Measurements from ENCODE around the gene HTRA1. TPM values are rescaled to one million over a fixed set of nuclear protein-coding genes. Genes with fewer than 3 reads are reported as not detected.
A peak's percentile ranks its signal among the peaks of the same experiment; 100 is the strongest.

The HTRA1 gene
- total and polyA plus RNA-seq, 9 donors, result 54.2 to 325 (median 116) TPM

DNA sequence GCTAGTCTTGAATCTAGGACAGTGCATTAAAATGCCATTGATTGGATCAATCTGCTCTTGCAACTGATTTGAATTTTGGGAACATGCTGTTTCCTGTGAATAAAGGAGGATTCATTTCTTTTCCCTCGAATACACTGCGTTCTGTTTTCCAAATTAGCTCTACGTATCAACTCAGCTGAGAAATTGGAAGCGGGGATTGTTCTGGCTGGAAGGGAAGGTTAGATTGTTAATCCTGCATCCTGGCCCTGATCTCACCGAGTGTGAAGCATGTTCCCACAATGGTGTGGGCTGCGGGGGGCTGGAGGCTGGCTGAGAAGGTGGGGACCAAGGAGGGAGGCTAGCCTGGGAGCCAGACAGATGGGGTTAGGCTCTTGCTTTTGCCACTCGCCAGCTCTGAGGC is 17.6 kb downstream of the HTRA1 start:
- peak; percentile 77 for DNase-seq
- WGBS (ENCODE audit: insufficient coverage), result 24% methylated on average over 3 of the region's 7 CpGs
- Histone ChIP-seq H3K36me3 (ENCODE audit: control insufficient read depth, insufficient read depth, low read length) (no peaks in the 10 kb centered on the region), H3K27ac (ENCODE audit: low read length) (no peak overlapping the region), H3K27me3 (ENCODE audit: control insufficient read depth, insufficient read depth, low read length) (peaks cover 4% of the 10 kb centered on the region), H3K9me3 (replicated peaks; ENCODE audit: control insufficient read depth, low read depth, low read length) (no peaks in the 10 kb centered on the region), H3K4me3 (ENCODE audit: low read length) (no peak overlapping the region), H3K4me1 (ENCODE audit: control insufficient read depth, insufficient read depth, low read length) (peaks cover 31% of the 10 kb centered on the region)

DNA sequence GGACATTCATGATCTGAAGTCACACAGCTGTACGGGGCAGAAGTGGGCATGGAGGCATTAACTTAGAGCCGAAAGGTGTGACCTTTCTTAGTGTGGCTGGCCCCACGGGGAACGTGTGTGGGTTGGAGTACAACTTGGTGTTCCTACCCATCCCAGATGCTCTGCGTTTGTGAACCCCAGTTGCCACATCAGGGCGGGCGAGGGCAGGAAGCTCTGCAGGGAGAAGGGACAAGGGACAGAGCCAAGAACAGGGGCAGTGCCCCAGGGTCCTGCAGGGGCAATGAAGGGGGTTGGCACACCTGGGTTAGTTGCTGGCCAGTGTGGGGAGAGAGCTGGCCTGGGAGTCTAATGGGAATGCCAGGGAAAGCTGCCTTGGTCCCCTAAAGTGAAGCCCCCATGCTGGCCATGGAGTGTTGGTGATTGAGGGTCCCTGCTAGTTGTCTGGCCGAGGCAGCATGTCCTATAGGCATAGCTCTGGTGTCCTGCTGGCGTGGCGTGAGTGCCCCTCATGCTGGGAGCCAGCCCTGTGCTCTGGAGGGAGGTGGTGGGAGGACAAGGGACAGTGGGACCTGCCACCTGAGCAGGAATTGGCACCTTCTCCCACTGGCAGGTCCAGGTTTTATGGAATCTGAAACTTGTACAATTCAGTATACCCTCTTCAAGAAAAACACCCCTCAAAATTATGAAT is 18.9 kb downstream of the HTRA1 start:
- DNase-seq, result no peak
- Histone ChIP-seq H3K4me1 (ENCODE audit: control insufficient read depth, insufficient read depth, low read length) (peaks cover 26% of the 10 kb centered on the region), H3K4me3 (ENCODE audit: low read length) (no peak overlapping the region), H3K9me3 (replicated peaks; ENCODE audit: control insufficient read depth, low read depth, low read length) (no peaks in the 10 kb centered on the region), H3K27ac (ENCODE audit: low read length) (no peak overlapping the region), H3K27me3 (ENCODE audit: control insufficient read depth, insufficient read depth, low read length) (peaks cover 2% of the 10 kb centered on the region), H3K36me3 (ENCODE audit: control insufficient read depth, insufficient read depth, low read length) (no peaks in the 10 kb centered on the region)
- 92% methylated on average over 7 of the region's 10 CpGs for WGBS (ENCODE audit: insufficient coverage)

DNA sequence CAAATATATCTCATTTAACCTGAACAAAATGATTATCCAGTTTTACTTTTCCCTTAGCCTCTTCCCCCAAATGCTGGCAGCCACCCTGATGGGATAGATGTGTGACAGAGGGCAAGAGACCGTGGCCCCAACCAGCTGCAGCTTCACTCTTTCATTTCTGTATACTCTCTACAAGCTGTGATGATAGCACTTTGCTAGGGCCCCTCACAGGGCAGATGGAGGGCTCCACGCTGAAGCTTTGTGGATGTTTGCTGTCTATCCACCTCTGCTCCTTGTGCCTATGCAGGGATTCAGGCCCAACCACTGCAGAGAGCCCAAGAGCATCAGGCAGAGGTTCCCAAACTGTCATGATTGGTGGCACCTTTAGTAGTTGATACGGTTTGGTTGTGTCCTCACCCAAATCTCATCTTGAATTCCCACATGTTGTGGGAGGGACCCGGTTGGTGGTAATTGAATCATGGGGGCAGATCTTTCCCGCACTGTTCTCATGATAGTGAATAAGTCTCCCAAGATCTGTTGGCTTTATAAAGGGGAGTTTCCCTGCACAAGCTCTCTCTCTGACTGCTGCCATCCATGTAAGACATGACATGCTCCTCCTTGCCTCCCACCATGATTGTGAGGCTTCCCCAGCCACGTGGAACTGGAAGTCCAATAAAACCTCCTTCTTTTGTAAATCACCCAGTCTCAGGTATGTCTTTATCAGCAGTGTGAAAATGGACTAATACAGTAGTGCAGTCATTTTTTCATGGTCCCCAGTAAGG is 20.1 kb downstream of the HTRA1 start:
- Histone ChIP-seq H3K4me3 (ENCODE audit: low read length) (no peak overlapping the region), H3K4me1 (ENCODE audit: control insufficient read depth, insufficient read depth, low read length) (peaks cover 24% of the 10 kb centered on the region), H3K27ac (ENCODE audit: low read length) (no peak overlapping the region), H3K36me3 (ENCODE audit: control insufficient read depth, insufficient read depth, low read length) (no peaks in the 10 kb centered on the region), H3K9me3 (replicated peaks; ENCODE audit: control insufficient read depth, low read depth, low read length) (no peaks in the 10 kb centered on the region), H3K27me3 (ENCODE audit: control insufficient read depth, insufficient read depth, low read length) (peaks cover 2% of the 10 kb centered on the region)
- 100% methylated on average over 2 of the region's 6 CpGs for WGBS (ENCODE audit: insufficient coverage)
- no peak for DNase-seq

DNA sequence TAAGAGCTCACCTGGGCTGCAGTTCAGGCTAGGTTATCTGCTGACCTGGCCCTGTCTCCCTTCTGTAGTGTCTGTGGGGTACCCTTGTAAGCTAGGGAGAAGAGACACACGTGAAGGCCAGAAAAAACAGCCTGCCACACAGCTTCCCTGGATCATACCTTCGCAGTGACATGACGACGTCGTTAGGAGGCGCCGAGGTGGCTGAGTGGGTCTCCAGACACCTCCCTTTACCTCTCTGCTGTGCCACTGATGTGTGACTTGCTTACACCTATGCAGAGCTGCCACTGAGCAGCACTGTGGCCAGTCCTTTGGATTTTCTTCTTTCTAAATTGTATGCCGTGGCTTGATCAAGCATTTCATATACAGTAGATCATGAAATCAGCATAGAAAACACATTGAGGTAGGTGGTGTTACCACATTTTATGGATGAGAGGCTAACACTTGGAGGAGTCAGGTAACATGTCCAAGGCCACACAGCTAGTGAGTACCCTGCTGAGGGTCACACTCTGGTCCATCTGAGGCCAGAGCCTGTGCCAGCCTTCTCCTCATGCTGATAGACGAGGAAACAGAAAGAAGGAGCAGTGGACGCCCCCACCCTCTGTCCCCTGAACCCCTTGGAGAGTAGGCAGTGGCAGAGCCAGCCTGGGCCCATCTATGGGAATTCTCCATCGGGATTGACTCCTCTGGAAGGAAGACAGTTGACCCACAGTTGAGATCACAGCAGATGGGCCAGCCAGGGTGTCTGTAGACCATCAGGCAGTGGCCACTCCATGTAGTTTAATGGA is 23.1 kb downstream of the HTRA1 start:
- peaks cover 2% of the 10 kb centered on the region for H3K27me3 ChIP-seq (ENCODE audit: control insufficient read depth, insufficient read depth, low read length)
- 82% methylated on average over 9 of the region's 11 CpGs for WGBS (ENCODE audit: insufficient coverage)
- H3K4me3 ChIP-seq (ENCODE audit: low read length), result no peak overlapping the region
- H3K9me3 ChIP-seq (replicated peaks; ENCODE audit: control insufficient read depth, low read depth, low read length), result no peaks in the 10 kb centered on the region
- peaks cover 27% of the 10 kb centered on the region for H3K4me1 ChIP-seq (ENCODE audit: control insufficient read depth, insufficient read depth, low read length)
- H3K27ac ChIP-seq (ENCODE audit: low read length), result no peak overlapping the region
- no peaks in the 10 kb centered on the region for H3K36me3 ChIP-seq (ENCODE audit: control insufficient read depth, insufficient read depth, low read length)
- no peak for DNase-seq

DNA sequence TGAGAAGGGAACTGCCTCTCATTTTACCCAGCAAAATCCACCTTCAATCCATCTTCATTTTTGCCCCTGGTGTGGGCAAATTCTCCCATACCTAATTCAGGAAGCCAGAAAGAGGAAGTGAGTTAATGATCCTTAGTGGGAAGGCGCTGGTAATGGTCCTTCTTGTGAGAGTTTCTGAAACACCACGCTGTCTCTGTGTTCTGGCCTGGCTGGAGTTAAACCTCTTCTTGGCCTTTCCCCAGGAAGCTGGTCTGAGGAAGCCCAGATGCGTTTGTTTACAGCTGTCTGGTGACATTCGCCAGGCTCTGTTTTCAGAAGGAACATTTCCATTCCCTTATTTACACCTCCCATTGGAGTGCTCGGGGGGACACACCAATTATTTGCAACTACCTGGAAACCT is 24.3 kb downstream of the HTRA1 start:
- Histone ChIP-seq H3K36me3 (ENCODE audit: control insufficient read depth, insufficient read depth, low read length) (no peaks in the 10 kb centered on the region), H3K4me3 (ENCODE audit: low read length) (no peak overlapping the region), H3K27me3 (ENCODE audit: control insufficient read depth, insufficient read depth, low read length) (peaks cover 2% of the 10 kb centered on the region), H3K27ac (ENCODE audit: low read length) (no peak overlapping the region), H3K4me1 (ENCODE audit: control insufficient read depth, insufficient read depth, low read length) (peaks cover 27% of the 10 kb centered on the region), H3K9me3 (replicated peaks; ENCODE audit: control insufficient read depth, low read depth, low read length) (no peaks in the 10 kb centered on the region)
- WGBS (ENCODE audit: insufficient coverage), result 0% methylated on average over 2 of the region's 5 CpGs
- DNase-seq, result peak; percentile 81

DNA sequence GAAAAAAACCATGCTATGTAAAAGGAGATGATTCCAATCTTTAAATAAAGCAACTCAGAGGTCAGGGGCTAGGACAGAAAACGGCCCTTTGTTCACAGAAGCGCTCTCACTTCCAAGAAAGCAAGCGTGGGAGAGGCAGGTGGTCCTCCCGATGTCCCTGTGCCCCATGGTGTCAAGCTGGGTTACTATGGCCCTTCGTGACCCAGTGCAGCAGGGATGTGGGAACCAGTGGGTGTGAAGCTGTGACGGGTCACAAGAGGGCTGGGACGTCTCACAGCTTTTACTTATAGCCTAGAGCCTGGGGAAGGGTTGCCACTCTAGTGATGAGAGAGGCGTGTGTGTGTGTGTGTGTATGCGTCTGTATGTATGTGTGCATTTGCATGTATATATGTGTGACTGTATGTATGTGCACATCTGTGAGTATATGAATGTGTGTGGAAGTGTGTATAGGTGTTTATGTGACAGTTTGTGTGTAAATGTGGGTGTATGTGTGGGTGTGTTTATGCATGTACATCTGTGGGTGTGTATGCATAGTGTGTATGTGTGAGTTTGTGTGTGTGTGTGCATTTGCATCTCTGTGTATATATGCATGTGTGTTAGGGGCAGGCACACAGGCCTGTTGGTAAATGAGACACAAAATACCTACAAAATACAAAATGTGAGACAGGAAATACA is 25.2 kb downstream of the HTRA1 start:
- peaks cover 31% of the 10 kb centered on the region for H3K4me1 ChIP-seq (ENCODE audit: control insufficient read depth, insufficient read depth, low read length)
- no peak for DNase-seq
- WGBS (ENCODE audit: insufficient coverage), result 76% methylated on average over 8 of the region's 9 CpGs
- H3K27ac ChIP-seq (ENCODE audit: low read length), result no peak overlapping the region
- H3K36me3 ChIP-seq (ENCODE audit: control insufficient read depth, insufficient read depth, low read length), result no peaks in the 10 kb centered on the region
- H3K4me3 ChIP-seq (ENCODE audit: low read length), result no peak overlapping the region
- H3K27me3 ChIP-seq (ENCODE audit: control insufficient read depth, insufficient read depth, low read length), result no peaks in the 10 kb centered on the region
- no peaks in the 10 kb centered on the region for H3K9me3 ChIP-seq (replicated peaks; ENCODE audit: control insufficient read depth, low read depth, low read length)

DNA sequence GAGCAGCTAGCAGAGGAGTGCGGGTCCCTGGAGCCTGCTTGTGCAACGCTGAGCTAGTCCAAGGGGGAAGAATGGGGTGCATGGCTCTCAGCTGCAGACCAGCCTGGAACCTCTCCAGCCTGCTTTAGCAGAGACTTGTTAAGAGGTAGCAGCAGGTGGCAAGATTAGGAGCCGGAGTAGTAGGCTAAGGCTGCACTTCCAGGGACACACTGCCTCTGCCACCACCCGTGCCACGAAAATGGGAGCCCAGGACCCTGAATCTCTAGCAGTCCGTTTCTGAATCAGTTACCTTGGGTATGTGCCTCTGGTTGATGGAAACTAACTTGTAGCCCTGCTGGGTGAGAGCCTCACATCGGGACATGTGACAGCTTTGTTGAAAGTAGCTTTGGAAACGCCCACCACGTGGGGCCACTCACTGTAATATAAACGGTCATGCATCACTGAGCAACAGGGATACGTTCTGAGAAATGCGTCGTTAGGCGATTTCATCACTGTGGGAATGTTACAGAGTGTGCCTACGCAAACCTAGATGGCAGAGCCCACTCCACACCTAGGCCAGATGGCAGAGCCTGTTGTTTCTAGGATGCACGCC is 25.9 kb downstream of the HTRA1 start:
- Histone ChIP-seq H3K4me1 (ENCODE audit: control insufficient read depth, insufficient read depth, low read length) (peaks cover 34% of the 10 kb centered on the region), H3K36me3 (ENCODE audit: control insufficient read depth, insufficient read depth, low read length) (no peaks in the 10 kb centered on the region), H3K4me3 (ENCODE audit: low read length) (no peak overlapping the region), H3K9me3 (replicated peaks; ENCODE audit: control insufficient read depth, low read depth, low read length) (no peaks in the 10 kb centered on the region), H3K27me3 (ENCODE audit: control insufficient read depth, insufficient read depth, low read length) (no peaks in the 10 kb centered on the region), H3K27ac (ENCODE audit: low read length) (no peak overlapping the region)
- 40% methylated on average over 14 of the region's 16 CpGs for WGBS (ENCODE audit: insufficient coverage)
- DNase-seq, result no peak

DNA sequence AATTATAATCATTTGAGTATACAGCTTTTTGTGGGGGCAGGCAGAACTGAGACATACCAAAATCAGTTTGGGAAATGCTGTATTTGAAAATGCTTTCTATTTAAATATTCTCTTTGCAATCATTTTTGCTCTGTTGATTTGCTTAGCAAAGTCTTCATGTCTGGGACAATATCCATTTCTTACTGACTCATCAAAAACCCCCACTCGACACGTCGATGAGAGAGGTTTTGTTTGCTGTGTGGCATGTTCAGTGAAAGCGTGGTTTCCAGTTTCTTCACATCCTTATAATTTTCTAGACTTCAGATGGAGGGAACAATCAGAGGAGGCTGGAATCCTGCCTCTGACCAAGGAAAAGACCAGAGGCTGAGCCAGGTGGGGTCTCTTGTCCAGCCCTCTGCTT is 28.9 kb downstream of the HTRA1 start:
- no CpG with 5 or more reads among the region's 4 CpGs for WGBS (ENCODE audit: insufficient coverage)

DNA sequence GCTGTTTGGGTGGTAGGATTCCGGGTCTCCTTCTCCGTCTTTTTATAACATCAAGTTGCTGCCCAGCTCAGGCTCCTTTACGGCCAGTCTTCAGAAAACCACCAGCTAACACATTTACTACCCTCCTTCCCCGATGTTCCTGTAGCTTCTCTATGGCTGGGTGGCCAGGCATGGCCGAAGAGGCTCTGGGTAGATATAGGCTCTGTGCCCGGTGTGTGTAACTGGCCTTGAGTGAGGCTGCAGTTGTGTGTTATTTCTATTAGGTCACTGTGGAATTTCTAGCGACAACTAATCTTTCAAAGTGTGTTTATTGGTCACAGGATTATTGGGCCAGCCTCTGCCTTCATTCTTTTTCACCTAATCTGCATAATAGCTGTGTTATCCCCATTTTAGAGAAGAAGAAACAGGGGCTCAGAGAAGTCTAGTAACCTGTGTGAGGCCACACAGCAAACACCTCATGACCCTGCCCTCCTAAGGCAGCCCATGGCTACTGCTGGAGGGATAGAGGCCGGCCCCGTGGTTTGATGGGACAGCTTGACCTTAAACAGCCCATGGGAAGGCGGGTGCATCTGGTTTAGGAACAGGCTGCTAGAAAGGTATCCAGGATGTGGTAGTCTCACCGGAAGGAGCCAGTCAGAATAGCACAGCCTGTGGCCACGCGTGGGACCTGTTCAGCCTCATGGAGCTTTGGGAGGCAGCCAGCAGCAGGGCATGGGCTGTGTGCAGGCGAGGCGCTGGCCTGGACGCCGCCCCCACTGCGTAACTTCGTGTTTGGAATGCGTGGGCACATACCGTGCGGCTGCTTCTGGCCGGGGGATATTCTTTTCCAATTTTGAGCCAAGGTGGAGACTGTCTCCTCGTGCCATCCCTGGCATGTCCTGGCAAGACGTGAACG is 29.7 kb downstream of the HTRA1 start:
- WGBS (ENCODE audit: insufficient coverage), result 68% methylated on average over 18 of the region's 26 CpGs
- Histone ChIP-seq H3K9me3 (replicated peaks; ENCODE audit: control insufficient read depth, low read depth, low read length) (no peaks in the 10 kb centered on the region), H3K27ac (ENCODE audit: low read length) (no peak overlapping the region), H3K4me3 (ENCODE audit: low read length) (no peak overlapping the region), H3K36me3 (ENCODE audit: control insufficient read depth, insufficient read depth, low read length) (no peaks in the 10 kb centered on the region), H3K27me3 (ENCODE audit: control insufficient read depth, insufficient read depth, low read length) (no peaks in the 10 kb centered on the region), H3K4me1 (ENCODE audit: control insufficient read depth, insufficient read depth, low read length) (peaks cover 46% of the 10 kb centered on the region)
- no peak for DNase-seq

More for the DNA sequence above, 28.9 kb downstream of the HTRA1 start:
- H3K27me3 ChIP-seq (ENCODE audit: control insufficient read depth, insufficient read depth, low read length), result no peaks in the 10 kb centered on the region
- no peaks in the 10 kb centered on the region for H3K36me3 ChIP-seq (ENCODE audit: control insufficient read depth, insufficient read depth, low read length)
- H3K27ac ChIP-seq (ENCODE audit: low read length), result no peak overlapping the region
- DNase-seq, result no peak
- no peaks in the 10 kb centered on the region for H3K9me3 ChIP-seq (replicated peaks; ENCODE audit: control insufficient read depth, low read depth, low read length)
- no peak overlapping the region for H3K4me3 ChIP-seq (ENCODE audit: low read length)
- peaks cover 52% of the 10 kb centered on the region for H3K4me1 ChIP-seq (ENCODE audit: control insufficient read depth, insufficient read depth, low read length)
